ENCODE data around the gene RASD1.

The RASD1 gene

DNA sequence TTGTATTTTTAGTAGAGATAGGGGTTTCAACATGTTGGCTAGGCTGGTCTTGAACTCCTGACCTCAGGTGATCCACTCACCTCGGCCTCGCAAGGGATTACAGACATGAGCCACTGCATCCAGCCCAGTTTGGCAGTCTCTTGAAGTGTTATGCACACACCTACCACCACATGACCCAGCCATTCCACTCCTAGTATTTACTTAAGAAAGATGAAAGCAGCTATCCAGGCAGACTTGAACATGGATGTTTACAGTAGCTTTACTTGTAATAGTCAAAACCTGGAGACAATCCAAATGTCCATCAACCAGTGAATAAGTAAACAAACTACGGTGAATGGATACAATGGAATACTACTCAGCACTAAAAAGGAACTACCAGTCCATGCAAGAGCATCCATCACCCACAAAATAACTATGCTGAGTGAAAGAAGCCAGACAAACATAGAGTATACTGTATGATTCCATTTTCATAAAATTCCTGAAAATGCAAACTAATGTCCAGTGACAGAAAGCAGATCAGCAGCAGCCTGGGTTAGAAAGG lies 37.8 kb upstream of the RASD1 start:
- DNase-seq (ENCODE audit: low read depth) = no peak
- H3K4me3 ChIP-seq (ENCODE audit: low read length) = no peak overlapping the region
- TF ChIP-seq, protein P1, sequence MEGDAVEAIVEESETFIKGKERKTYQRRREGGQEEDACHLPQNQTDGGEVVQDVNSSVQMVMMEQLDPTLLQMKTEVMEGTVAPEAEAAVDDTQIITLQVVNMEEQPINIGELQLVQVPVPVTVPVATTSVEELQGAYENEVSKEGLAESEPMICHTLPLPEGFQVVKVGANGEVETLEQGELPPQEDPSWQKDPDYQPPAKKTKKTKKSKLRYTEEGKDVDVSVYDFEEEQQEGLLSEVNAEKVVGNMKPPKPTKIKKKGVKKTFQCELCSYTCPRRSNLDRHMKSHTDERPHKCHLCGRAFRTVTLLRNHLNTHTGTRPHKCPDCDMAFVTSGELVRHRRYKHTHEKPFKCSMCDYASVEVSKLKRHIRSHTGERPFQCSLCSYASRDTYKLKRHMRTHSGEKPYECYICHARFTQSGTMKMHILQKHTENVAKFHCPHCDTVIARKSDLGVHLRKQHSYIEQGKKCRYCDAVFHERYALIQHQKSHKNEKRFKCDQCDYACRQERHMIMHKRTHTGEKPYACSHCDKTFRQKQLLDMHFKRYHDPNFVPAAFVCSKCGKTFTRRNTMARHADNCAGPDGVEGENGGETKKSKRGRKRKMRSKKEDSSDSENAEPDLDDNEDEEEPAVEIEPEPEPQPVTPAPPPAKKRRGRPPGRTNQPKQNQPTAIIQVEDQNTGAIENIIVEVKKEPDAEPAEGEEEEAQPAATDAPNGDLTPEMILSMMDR (conservative IDR thresholded peaks at IDR 0.05; ENCODE audit: low read depth, low read length) = no peak

DNA sequence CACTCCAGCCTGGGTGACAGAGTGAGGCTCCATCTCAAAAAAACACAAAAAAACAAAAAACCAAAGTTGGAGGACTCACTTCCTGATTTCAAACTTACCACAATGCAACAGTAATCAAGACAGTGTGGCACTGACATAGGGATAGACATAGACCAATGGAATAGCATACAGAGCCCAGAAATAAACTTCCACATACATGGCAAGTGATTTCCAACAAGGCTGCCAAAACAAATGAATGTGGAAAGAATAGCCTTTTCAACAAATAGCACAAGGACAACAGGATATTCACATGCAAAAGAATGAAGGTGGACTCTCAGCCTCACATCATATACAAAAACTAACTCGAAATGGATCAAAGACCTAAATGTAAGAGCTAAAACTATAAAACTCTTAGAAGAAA lies 36.8 kb upstream of the RASD1 start:
- no peak overlapping the region for H3K4me3 ChIP-seq (ENCODE audit: low read length)
- no peak for DNase-seq (ENCODE audit: low read depth)
- TF ChIP-seq, protein P1 (conservative IDR thresholded peaks at IDR 0.05; ENCODE audit: low read depth, low read length) = no peak

DNA sequence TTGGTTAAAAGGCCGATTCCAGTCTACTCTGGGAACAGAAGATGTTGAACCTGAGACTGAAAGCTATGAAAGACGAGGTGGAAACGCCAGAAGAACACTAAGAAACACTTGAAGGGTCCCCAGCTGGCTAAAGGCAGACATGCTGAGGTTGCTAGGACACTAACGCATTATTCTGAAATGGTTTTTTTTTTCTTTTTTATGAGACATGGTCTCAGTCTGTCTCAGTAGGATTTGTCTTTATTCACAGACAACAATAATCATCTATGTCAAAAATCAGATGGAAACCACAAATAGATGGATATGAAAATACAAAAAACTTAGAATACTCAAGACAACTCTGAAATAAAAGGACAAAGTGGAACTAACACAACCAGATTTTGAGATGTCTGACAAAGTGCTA lies 35.0 kb upstream of the RASD1 start:
- TF ChIP-seq, protein P1 (conservative IDR thresholded peaks at IDR 0.05; ENCODE audit: low read depth, low read length) = no peak
- DNase-seq (ENCODE audit: low read depth) = no peak
- no peak overlapping the region for H3K4me3 ChIP-seq (ENCODE audit: low read length)

DNA sequence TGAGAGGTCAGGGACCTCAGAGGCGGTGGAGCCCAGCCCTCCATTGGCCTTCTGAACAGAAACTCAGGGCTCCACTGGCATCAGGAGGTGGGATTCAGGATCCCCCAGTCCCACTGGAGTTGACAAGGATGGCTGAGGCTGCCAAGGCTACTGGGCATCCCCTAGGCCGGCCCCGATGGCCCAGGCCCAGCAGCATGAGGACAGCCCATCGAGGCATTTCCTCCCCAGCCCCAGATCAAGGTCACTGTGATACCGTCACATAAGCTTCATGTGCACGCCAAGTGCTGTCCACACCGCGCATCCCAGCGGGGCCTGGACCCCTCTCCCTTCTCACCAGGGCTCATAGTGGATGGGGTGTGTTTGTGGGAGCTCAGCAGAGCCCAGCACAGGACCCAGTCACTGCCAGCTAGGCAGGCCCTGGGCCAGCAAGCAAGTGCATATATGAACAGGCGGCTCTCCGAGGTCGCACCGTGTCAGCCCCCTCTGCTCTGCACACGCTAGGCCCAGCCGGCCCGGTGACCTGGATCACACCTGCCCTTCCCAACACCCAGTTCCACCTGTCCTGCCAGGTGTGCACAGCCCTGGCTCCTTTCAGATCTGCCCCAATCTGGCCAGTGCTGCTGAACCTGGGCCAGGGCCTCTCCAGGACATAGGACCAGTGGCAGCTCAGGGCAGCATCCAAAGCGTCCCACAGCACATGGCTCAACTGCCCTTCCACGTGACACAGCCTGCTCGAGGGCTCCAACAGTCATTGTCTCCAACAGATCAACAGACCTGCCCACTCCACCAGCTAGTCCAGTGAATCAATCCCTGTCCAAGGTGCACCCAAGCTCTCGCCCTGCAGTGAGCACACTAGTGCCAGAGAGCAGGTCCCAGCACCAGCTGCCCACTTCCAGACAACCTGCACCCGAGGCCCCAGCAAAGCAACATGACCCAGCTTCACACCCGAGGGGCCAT lies 32.8 kb upstream of the RASD1 start:
- no peak overlapping the region for H3K4me3 ChIP-seq (ENCODE audit: low read length)
- TF ChIP-seq, protein P1 (conservative IDR thresholded peaks at IDR 0.05; ENCODE audit: low read depth, low read length) = no peak
- DNase-seq (ENCODE audit: low read depth) = no peak

DNA sequence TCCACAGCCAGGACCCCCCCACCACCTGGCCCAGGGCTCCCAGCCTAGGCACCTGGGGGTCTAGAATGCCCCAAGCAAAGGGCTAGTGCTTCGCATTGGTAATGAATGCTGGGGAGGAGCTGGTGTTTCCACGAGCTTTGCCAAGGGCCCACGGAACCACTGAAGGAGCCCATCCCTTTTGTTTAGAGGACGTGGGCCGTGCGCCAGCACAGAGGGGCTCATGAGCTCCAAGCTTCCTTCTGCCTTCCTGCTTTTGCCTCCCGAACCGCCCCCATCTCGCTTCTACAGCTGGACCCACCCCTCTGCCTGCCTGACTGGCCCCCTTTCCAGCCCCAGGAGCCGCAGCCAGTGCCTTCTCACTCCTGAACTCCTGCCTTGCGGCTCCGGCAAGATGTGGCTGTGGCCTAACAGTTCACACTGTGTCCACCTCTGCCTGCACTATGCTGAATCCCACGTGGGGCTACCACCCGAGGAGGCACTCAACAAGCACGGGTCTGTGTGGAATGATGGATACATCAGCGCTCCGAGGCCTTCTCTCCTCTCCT lies 31.8 kb upstream of the RASD1 start:
- TF ChIP-seq, protein P1 (conservative IDR thresholded peaks at IDR 0.05; ENCODE audit: low read depth, low read length) = no peak
- DNase-seq (ENCODE audit: low read depth) = no peak

DNA sequence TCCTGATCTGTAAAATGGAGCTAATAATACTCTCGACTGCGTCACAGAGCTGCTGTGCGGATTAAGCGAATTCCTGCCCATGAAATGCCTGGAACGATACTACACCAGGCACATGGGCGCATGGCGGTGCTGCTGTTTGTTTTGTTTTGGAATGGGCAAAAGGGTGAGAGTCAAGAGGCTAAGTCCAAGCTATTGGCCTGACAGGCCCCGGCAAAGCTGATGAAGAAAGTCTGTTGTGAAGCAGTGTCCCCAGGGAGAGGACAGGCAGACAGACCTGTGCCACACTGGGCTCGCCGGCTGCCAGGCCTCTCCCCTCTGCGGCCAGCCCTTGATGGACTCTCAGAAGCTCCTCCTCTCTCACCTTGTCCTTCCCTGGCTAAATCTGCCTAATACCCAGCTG lies 31.3 kb upstream of the RASD1 start:
- H3K4me3 ChIP-seq (ENCODE audit: low read length) = no peak overlapping the region
- TF ChIP-seq, protein P1 (conservative IDR thresholded peaks at IDR 0.05; ENCODE audit: low read depth, low read length) = no peak
- DNase-seq (ENCODE audit: low read depth) = peak; percentile 26

More for the DNA sequence above, 31.8 kb upstream of the RASD1 start:
- H3K4me3 ChIP-seq (ENCODE audit: low read length) = no peak overlapping the region
